Epithelial cell of proximal tubule (primary cell): ENCODE measurements around the gene CDKN1B. TPM values are rescaled to one million over a fixed set of nuclear protein-coding genes. Genes with fewer than 3 reads are reported as not detected.

Experiments used
- DNase-seq: peaks from one replicate; pipeline ENCODE4 v3.0.0-alpha.2; 2011; ENCODE audit warnings: low read depth
- H3K4me3 ChIP-seq: 2 replicates; pipeline ENCODE4 v1.5.1; 2011; ENCODE audit warnings: low read depth, mild to moderate bottlenecking, low read length
- CTCF ChIP-seq: conservative IDR thresholded peaks from 2 replicates; pipeline ENCODE4 v1.5.1; 2012; ENCODE audit warnings: low read depth, mild to moderate bottlenecking, low read length
- total RNA-seq: library from RNA; depleted of rRNA; stranded (reverse); fragments of >200 nt; gene quantifications from 2 replicates; pipeline ENCODE4 v1.2.3, GENCODE V29; 2015

Gene CDKN1B
- total RNA-seq, 1 donor from 2014 or later: 14.3 TPM

- TF ChIP-seq CTCF: no peak
- no peak for DNase-seq
- no peak overlapping the region for H3K4me3 ChIP-seq
These were observed 36.0 kb upstream of the CDKN1B start for GRCh38 chr12:12681061-12681765.

- TF ChIP-seq CTCF: no peak
- no peak for DNase-seq
- no peak overlapping the region for H3K4me3 ChIP-seq
These were observed 34.9 kb upstream of the CDKN1B start for GRCh38 chr12:12682284-12682683.

GRCh38 chr12:12683136-12683697 is 34.0 kb upstream of the CDKN1B start:
- no peak for TF ChIP-seq CTCF
- H3K4me3 ChIP-seq: no peak overlapping the region
- no peak for DNase-seq

- TF ChIP-seq CTCF: no peak
- no peak overlapping the region for H3K4me3 ChIP-seq
- DNase-seq: no peak
These were observed 33.4 kb upstream of the CDKN1B start for GRCh38 chr12:12683725-12684124.

- no peak overlapping the region for H3K4me3 ChIP-seq
- TF ChIP-seq CTCF: no peak
- DNase-seq: no peak
These were observed 32.6 kb upstream of the CDKN1B start for GRCh38 chr12:12684375-12685106.

GRCh38 chr12:12685305-12685704 is 31.9 kb upstream of the CDKN1B start:
- TF ChIP-seq CTCF: no peak
- no peak for DNase-seq
- H3K4me3 ChIP-seq: no peak overlapping the region

GRCh38 chr12:12686472-12686871 is 30.7 kb upstream of the CDKN1B start:
- no peak for DNase-seq
- no peak for TF ChIP-seq CTCF
- H3K4me3 ChIP-seq: no peak overlapping the region
